PC-3 (cell line): Measurements from ENCODE around the gene FLNB. TPM values are rescaled to one million over a fixed set of nuclear protein-coding genes. Genes with fewer than 3 reads are reported as not detected.

Experiments
- ATAC-seq: fragments of 200-7000 bp; cut with Tn5 transposase; 2 replicates; pipeline ENCODE4 v1.9.1; 2020; ENCODE audit warnings: mild to moderate bottlenecking, moderate library complexity
- BruUV-seq: library from RNA; stranded (reverse); fragments of 400-500 nt; replicated peaks from 2 replicates; lab custom pipeline; 2021; lab: Mats Ljungman, UMichigan
- CTCF ChIA-PET: fragments of 300-600 bp; sonication (Branson Sonifier 250); formaldehyde crosslinking; loops from one replicate; lab custom pipeline; 2022; ENCODE audit warnings: antibody characterized with exemption; lab: Charles Lee
- POLR2A ChIA-PET: fragments of 300-600 bp; sonication (Branson Sonifier 250); formaldehyde crosslinking; loops from one replicate; lab custom pipeline; 2022; ENCODE audit warnings: antibody characterized with exemption; ENCODE audit not compliant: unreplicated experiment; lab: Charles Lee
- DNase-seq: peaks from one replicate; pipeline ENCODE4 v3.0.0-alpha.2; 2015
- H2AFZ ChIP-seq: fragments of 300-600 bp; sonication (generic); 2 replicates; pipeline ENCODE4 v1.6.0; 2016; ENCODE audit warnings: antibody characterized with exemption, low read length
- H3F3A ChIP-seq: fragments of 300-600 bp; sonication (generic); one replicate; pipeline ENCODE4 v1.6.0; 2017; ENCODE audit warnings: antibody characterized with exemption, low read length, control low read depth, mild to moderate bottlenecking; ENCODE audit not compliant: unreplicated experiment
- H3K27ac ChIP-seq: fragments of 300-600 bp; sonication (generic); 2 replicates; pipeline ENCODE4 v1.5.1; 2016; ENCODE audit warnings: mild to moderate bottlenecking, low read length
- H3K27me3 ChIP-seq: fragments of 300-600 bp; sonication (generic); 2 replicates; pipeline ENCODE4 v1.6.1; 2016; ENCODE audit warnings: low read length, mixed read lengths
- H3K36me3 ChIP-seq: fragments of 300-600 bp; sonication (generic); 2 replicates; pipeline ENCODE4 v1.6.1; 2016; ENCODE audit warnings: low read depth, mixed run types, low read length, mixed read lengths
- H3K4me1 ChIP-seq: fragments of 300-600 bp; sonication (generic); 2 replicates; pipeline ENCODE4 v1.5.1; 2016; ENCODE audit warnings: low read length; ENCODE audit not compliant: insufficient read depth
- H3K4me2 ChIP-seq: fragments of 300-600 bp; sonication (generic); 2 replicates; pipeline ENCODE4 v1.6.0; 2016; ENCODE audit warnings: low read length
- H3K4me3 ChIP-seq: fragments of 300-600 bp; sonication (generic); 2 replicates; pipeline ENCODE4 v1.5.1; 2016; ENCODE audit warnings: mild to moderate bottlenecking, low read length, mixed read lengths
- H3K79me2 ChIP-seq: fragments of 300-600 bp; sonication (generic); 2 replicates; pipeline ENCODE4 v1.6.1; 2017; ENCODE audit warnings: low read length, mixed read lengths
- H3K9ac ChIP-seq: fragments of 300-600 bp; sonication (generic); 2 replicates; pipeline ENCODE4 v1.6.0; 2016; ENCODE audit warnings: mild to moderate bottlenecking, low read length
- H3K9me2 ChIP-seq: fragments of 300-600 bp; sonication (generic); replicated peaks from 2 replicates; pipeline ENCODE4 v1.6.1; 2016; ENCODE audit warnings: mixed run types, low read length, mixed read lengths
- H3K9me3 ChIP-seq: fragments of 300-600 bp; sonication (generic); 2 replicates; pipeline ENCODE4 v1.6.1; 2016; ENCODE audit warnings: low read length, mixed read lengths
- H4K20me1 ChIP-seq: fragments of 300-600 bp; sonication (generic); 2 replicates; pipeline ENCODE4 v1.6.1; 2016; ENCODE audit warnings: low read length, mixed read lengths
- EZH2 ChIP-seq: fragments of 300-600 bp; sonication (generic); IDR thresholded peaks from one replicate; pipeline ENCODE4 v1.6.1; 2017; ENCODE audit warnings: antibody characterized with exemption, mild to moderate bottlenecking, low read length; ENCODE audit not compliant: unreplicated experiment
- EZH2phosphoT487 ChIP-seq: fragments of 300-600 bp; sonication (generic); IDR thresholded peaks from 2 replicates; pipeline ENCODE4 v1.6.1; 2018; ENCODE audit warnings: mild to moderate bottlenecking, antibody characterized with exemption, low read length, borderline replicate concordance
- intact Hi-C: fragments of 100-400 bp; cut with micrococcal nuclease; formaldehyde crosslinking; loops from 2 replicates; pipeline ENCODE4 v1.9.0; 2023
- total RNA-seq: library from RNA; depleted of rRNA; stranded (reverse); fragments of >200 nt; gene quantifications from 2 replicates; pipeline ENCODE4 v1.2.3, GENCODE V29; 2014
- TF ChIP-seq, protein P1 (sequence below): fragments of 300-600 bp; sonication (generic); conservative IDR thresholded peaks from 2 replicates; pipeline ENCODE4 v1.5.1; 2017; ENCODE audit warnings: antibody characterized with exemption, low read depth, mild to moderate bottlenecking, low read length

The FLNB gene
- total RNA-seq, 1 experiment from 2014 or later = 505 TPM

DNA sequence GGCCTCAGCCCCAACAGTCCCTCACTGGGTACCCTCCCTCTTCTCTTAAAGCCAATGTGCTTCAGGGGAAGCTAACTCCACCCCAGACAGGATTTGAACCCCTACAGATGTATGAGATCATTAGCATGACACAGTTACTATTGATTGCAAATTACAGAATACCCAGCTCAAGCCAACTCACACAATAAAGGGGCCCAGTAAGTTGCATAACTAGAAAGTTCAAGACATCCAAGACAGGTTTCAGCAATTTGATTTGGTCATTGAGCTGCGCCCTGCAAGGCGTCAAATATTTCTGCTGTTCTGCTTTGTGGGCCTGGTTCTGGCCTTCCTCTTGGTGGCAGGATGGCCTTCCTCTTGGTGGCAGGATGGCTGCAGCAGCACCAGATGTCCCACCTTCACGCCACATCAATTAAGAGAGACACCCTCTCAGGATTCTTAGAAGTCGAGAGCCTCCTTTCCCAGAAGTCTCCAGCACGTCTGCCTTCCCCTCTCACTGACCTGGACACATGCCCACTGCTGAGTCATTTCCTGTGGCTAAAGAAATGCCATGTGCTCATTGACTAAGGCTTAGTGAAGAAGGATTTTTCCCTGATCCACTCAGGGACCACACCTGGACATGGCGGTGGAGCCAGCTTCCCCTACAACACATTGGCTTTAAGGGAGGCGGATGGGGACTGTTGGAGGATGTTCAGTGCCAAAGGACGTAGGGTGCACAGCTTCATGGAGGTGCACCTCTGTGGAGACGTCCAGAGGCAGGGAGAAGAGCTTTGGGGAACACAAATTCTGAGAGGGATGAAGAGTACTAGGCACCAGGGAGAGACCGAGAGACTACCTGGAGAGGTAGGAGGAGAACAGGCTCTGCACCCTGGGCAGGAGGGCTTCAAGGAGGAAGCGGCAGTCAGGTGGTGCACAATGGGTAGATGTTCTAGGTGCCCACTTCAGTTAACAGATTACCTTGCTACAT, 153.5 kb downstream of the FLNB start:
- intact Hi-C loops = loop anchor here (5.0 to 10.0 kb wide), 2 partner anchors 154 to 187 kb away; partner anchors contain the start of gene FLNB
- peak; percentile 99 for DNase-seq
- ATAC-seq = peak; percentile 40
- Histone ChIP-seq H3K4me3 (no peak overlapping the region), H2AFZ (no peak overlapping the region), H3K27me3 (no peaks in the 10 kb centered on the region), H3K4me2 (peak overlapping the region; percentile 50), H3K9me3 (no peaks in the 10 kb centered on the region), H3K79me2 (0 out of 2 replicates have a peak, but pooled peaks cover 11% of the 10 kb centered on the region), H4K20me1 (no peaks in the 10 kb centered on the region), H3K4me1 (peaks cover 50% of the 10 kb centered on the region), H3K27ac (peak overlapping the region; percentile 92), H3K9me2 (no peaks in the 10 kb centered on the region), H3K9ac (peak overlapping the region; percentile 74), H3K36me3 (peaks cover 95% of the 10 kb centered on the region), H3F3A (peaks cover 10% of the 10 kb centered on the region)
- ChIA-PET CTCF (no interaction called here), POLR2A (no interaction called here)
- no TSS peak for BruUV-seq
- TF ChIP-seq, protein P1, sequence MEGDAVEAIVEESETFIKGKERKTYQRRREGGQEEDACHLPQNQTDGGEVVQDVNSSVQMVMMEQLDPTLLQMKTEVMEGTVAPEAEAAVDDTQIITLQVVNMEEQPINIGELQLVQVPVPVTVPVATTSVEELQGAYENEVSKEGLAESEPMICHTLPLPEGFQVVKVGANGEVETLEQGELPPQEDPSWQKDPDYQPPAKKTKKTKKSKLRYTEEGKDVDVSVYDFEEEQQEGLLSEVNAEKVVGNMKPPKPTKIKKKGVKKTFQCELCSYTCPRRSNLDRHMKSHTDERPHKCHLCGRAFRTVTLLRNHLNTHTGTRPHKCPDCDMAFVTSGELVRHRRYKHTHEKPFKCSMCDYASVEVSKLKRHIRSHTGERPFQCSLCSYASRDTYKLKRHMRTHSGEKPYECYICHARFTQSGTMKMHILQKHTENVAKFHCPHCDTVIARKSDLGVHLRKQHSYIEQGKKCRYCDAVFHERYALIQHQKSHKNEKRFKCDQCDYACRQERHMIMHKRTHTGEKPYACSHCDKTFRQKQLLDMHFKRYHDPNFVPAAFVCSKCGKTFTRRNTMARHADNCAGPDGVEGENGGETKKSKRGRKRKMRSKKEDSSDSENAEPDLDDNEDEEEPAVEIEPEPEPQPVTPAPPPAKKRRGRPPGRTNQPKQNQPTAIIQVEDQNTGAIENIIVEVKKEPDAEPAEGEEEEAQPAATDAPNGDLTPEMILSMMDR = no peak
- TF ChIP-seq EZH2 = no peak
- no peak for TF ChIP-seq EZH2phosphoT487

DNA sequence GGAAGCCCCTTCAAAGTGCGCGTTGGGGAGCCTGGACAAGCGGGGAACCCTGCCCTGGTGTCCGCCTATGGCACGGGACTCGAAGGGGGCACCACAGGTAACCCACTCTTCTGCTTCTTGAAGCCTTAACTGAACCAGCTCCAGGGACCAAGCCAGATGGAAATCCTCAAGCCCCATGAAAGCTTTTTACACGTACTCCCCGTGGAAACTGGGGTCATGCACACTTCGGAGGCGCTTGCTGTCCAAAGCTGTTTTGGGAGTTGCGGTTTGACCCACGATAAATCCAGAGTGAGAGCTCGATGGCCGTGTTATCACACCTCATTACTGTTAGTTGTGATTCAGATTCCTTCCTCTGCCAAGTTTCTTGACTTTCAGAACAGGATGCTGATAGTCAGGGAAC, 155.0 kb downstream of the FLNB start:
- no TSS peak for BruUV-seq
- Histone ChIP-seq H3K27me3 (no peaks in the 10 kb centered on the region), H3K79me2 (0 out of 2 replicates have a peak, but pooled peaks cover 11% of the 10 kb centered on the region), H3K9ac (peak overlapping the region; percentile 27), H3K4me2 (no peak overlapping the region), H3K36me3 (peaks cover 93% of the 10 kb centered on the region), H3K9me3 (no peaks in the 10 kb centered on the region), H4K20me1 (no peaks in the 10 kb centered on the region), H3F3A (peaks cover 5% of the 10 kb centered on the region), H3K27ac (peak overlapping the region; percentile 92), H3K4me1 (peaks cover 50% of the 10 kb centered on the region), H3K4me3 (no peak overlapping the region), H3K9me2 (no peaks in the 10 kb centered on the region), H2AFZ (no peak overlapping the region)
- intact Hi-C loops = loop anchor here (5.0 to 10.0 kb wide), 2 partner anchors 156 to 188 kb away; partner anchors contain the start of gene FLNB
- CTCF ChIA-PET = interaction anchor here (0.6 kb wide), 1 partner anchor 10 kb away, joined by 8 read pairs; no protein-coding TSS in a partner anchor
- ATAC-seq (no peak), DNase-seq (no peak)
- POLR2A ChIA-PET = no interaction called here
- TF ChIP-seq EZH2 (no peak), EZH2phosphoT487 (no peak)
- TF ChIP-seq, protein P1 = no peak
